Bronchial epithelial cell (primary cell): ENCODE results near the gene OR10W1. TPM values are rescaled to one million over a fixed set of nuclear protein-coding genes. Genes with fewer than 3 reads are reported as not detected.

Experiments used
- DNase-seq: peaks from one replicate; pipeline ENCODE4 v3.0.0-alpha.2; 2010; ENCODE audit warnings: low read depth
- FAIRE-seq: peaks from 2 replicates; lab custom pipeline; 2011; peaks lifted over from hg19 to GRCh38; lab: Jason Lieb, UNC
- H3K27me3 ChIP-seq: 2 replicates; pipeline ENCODE4 v1.5.1; 2011; ENCODE audit warnings: low read length; ENCODE audit not compliant: control insufficient read depth, insufficient read depth
- H3K36me3 ChIP-seq: 2 replicates; pipeline ENCODE4 v1.5.1; 2011; ENCODE audit warnings: low read length; ENCODE audit not compliant: control insufficient read depth, insufficient read depth
- H3K4me3 ChIP-seq: 2 replicates; pipeline ENCODE4 v1.5.1; 2011; ENCODE audit warnings: mild to moderate bottlenecking, low read depth, low read length, control low read depth
- CTCF ChIP-seq: IDR thresholded peaks from 2 replicates; pipeline ENCODE4 v1.5.1; 2011; ENCODE audit warnings: mild to moderate bottlenecking, moderate library complexity, low read length, control low read depth, inconsistent platforms; ENCODE audit not compliant: insufficient read depth, severe bottlenecking
- total RNA-seq: library from RNA; depleted of rRNA; stranded (reverse); fragments of >200 nt; gene quantifications from 2 replicates; pipeline ENCODE4 v1.2.1, GENCODE V29; 2014

The OR10W1 gene
- total RNA-seq, 1 donor from 2014 or later = not detected

DNA sequence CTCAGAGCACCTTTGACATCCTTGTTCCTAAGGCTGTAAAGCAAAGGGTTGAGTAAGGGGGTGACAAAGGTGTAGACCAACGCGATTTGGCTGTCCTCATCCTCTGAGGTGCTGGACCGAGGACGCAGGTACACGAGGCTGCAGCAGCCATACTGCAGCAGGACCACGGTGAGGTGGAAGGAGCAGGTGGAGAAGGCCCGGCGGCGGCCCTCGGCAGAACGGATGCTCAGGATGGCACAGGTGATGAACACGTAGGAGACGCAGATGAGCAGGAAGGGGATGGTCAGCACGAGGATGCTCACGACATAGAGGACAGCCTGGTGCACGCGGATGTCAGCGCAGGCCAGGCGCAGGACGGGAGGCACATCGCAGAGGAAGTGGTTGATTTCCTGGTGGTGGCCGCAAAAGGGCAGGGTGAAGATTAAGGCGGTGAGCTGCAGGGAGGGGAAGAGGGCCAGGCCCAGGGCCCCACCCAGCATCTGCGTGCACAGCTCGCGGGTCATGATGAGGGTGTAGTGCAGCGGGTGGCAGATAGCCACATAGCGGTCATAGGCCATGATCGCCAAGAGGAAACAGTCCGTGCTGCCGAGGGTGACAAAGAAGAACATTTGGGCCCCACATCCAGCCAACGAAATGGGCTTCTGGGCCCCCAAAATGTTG lies 40.0 kb downstream of the OR10W1 start:
- TF ChIP-seq CTCF = no peak
- Histone ChIP-seq H3K4me3 (no peak overlapping the region), H3K27me3 (no peaks in the 10 kb centered on the region), H3K36me3 (no peaks in the 10 kb centered on the region)
- no peak for DNase-seq
- no peak for FAIRE-seq

DNA sequence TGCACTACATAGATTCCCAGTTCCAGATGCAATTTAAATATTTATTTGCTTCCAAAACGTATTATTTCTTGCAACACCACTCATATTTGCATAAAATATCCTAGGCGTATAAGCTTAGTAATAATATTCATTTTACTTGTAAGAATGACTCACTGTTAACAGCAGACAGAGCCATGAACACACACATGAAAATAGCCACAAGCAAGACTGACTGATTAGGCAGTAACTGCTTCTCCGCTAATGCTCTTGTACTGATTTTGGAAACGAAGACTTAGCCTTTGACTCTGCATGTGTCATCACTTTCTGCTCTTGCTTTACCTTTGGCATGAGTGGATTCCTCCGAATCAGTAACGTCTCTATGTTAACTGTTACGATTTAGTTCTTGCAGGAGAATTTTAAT lies 45.3 kb downstream of the OR10W1 start:
- no peak for TF ChIP-seq CTCF
- H3K36me3 ChIP-seq = no peaks in the 10 kb centered on the region
- FAIRE-seq = no peak
- no peak overlapping the region for H3K4me3 ChIP-seq
- H3K27me3 ChIP-seq = no peaks in the 10 kb centered on the region
- DNase-seq = peak; percentile 50

Other genes starting within 250 kb of the OR10W1 start
- not detected in 2 replicates for gene OR9Q1, start 244.4 kb downstream of the OR10W1 start, total RNA-seq
- not detected in 2 replicates for gene OR6Q1, start 237.3 kb downstream of the OR10W1 start, total RNA-seq
- not detected in 2 replicates for gene OR9I1, start 142.7 kb downstream of the OR10W1 start, total RNA-seq
- gene OR9Q2, start 79.2 kb downstream of the OR10W1 start, total RNA-seq = not detected in 2 replicates
- gene OR1S2, start 64.1 kb downstream of the OR10W1 start, total RNA-seq = not detected in 2 replicates
- gene OR1S1, start 55.5 kb downstream of the OR10W1 start, total RNA-seq = not detected in 2 replicates
- not detected in 2 replicates for gene OR10Q1, start 39.3 kb downstream of the OR10W1 start, total RNA-seq
- not detected in 2 replicates for gene OR5B17, start 90.8 kb upstream of the OR10W1 start, total RNA-seq
- not detected in 2 replicates for gene OR5B3, start 138.6 kb upstream of the OR10W1 start, total RNA-seq
- not detected in 2 replicates for gene OR5B2, start 159.9 kb upstream of the OR10W1 start, total RNA-seq
- gene OR5B12, start 174.0 kb upstream of the OR10W1 start, total RNA-seq = not detected in 2 replicates
- gene OR5B21, start 239.8 kb upstream of the OR10W1 start, total RNA-seq = not detected in 2 replicates